Measurements from ENCODE around the gene LORICRIN. TPM values are rescaled to one million over a fixed set of nuclear protein-coding genes. Genes with fewer than 3 reads are reported as not detected.

The LORICRIN gene
- total RNA-seq, 1 donor from 2014 or later: not detected

- Histone ChIP-seq H3K9me3 (replicated peaks) (no peaks in the 10 kb centered on the region), H3K27ac (replicated peaks) (no peak overlapping the region), H3K36me3 (no peaks in the 10 kb centered on the region), H3K4me3 (no peak overlapping the region), H3K27me3 (ENCODE audit: low read depth) (peaks cover 65% of the 10 kb centered on the region), H3K4me1 (no peaks in the 10 kb centered on the region)
- intact Hi-C loops (cut with micrococcal nuclease): no loop called here
- TF ChIP-seq CTCF (IDR thresholded peaks at IDR 0.05; ENCODE audit: borderline replicate concordance): no peak
- no peak for DNase-seq
Observed at GRCh38 chr1:153253076-153253475, 6.4 kb upstream of the LORICRIN start.

- no peaks in the 10 kb centered on the region for H3K36me3 ChIP-seq
- H3K9me3 ChIP-seq (replicated peaks): no peaks in the 10 kb centered on the region
- no peaks in the 10 kb centered on the region for H3K4me1 ChIP-seq
- intact Hi-C loops (cut with micrococcal nuclease): no loop called here
- DNase-seq: no peak
- no peak overlapping the region for H3K27ac ChIP-seq (replicated peaks)
- no peak for TF ChIP-seq CTCF (IDR thresholded peaks at IDR 0.05; ENCODE audit: borderline replicate concordance)
- peaks cover 65% of the 10 kb centered on the region for H3K27me3 ChIP-seq (ENCODE audit: low read depth)
- H3K4me3 ChIP-seq: no peak overlapping the region
Observed at GRCh38 chr1:153253693-153254092, 5.8 kb upstream of the LORICRIN start.

- no peak overlapping the region for H3K27ac ChIP-seq (replicated peaks)
- no peaks in the 10 kb centered on the region for H3K36me3 ChIP-seq
- peaks cover 19% of the 10 kb centered on the region for H3K4me1 ChIP-seq
- H3K4me3 ChIP-seq: peak overlapping the region; percentile 66
- peaks cover 90% of the 10 kb centered on the region for H3K27me3 ChIP-seq (ENCODE audit: low read depth)
- no peak for DNase-seq
- intact Hi-C loops (cut with micrococcal nuclease): no loop called here
- TF ChIP-seq CTCF (IDR thresholded peaks at IDR 0.05; ENCODE audit: borderline replicate concordance): no peak
- H3K9me3 ChIP-seq (replicated peaks): no peaks in the 10 kb centered on the region
Observed at GRCh38 chr1:153260585-153261280, 1.2 kb downstream of the LORICRIN start.

- intact Hi-C loops (cut with micrococcal nuclease): no loop called here
- Histone ChIP-seq H3K36me3 (no peaks in the 10 kb centered on the region), H3K4me3 (peak overlapping the region; percentile 66), H3K4me1 (peaks cover 19% of the 10 kb centered on the region), H3K9me3 (replicated peaks) (no peaks in the 10 kb centered on the region), H3K27me3 (ENCODE audit: low read depth) (peaks cover 92% of the 10 kb centered on the region), H3K27ac (replicated peaks) (no peak overlapping the region)
- TF ChIP-seq CTCF (IDR thresholded peaks at IDR 0.05; ENCODE audit: borderline replicate concordance): no peak
- DNase-seq: peak; percentile 29
Observed at GRCh38 chr1:153261281-153262069, 2.0 kb downstream of the LORICRIN start.

- peaks cover 96% of the 10 kb centered on the region for H3K27me3 ChIP-seq (ENCODE audit: low read depth)
- no peaks in the 10 kb centered on the region for H3K9me3 ChIP-seq (replicated peaks)
- H3K4me1 ChIP-seq: peaks cover 19% of the 10 kb centered on the region
- intact Hi-C loops (cut with micrococcal nuclease): no loop called here
- H3K36me3 ChIP-seq: no peaks in the 10 kb centered on the region
- no peak for TF ChIP-seq CTCF (IDR thresholded peaks at IDR 0.05; ENCODE audit: borderline replicate concordance)
- no peak for DNase-seq
- H3K4me3 ChIP-seq: peak overlapping the region; percentile 66
- H3K27ac ChIP-seq (replicated peaks): no peak overlapping the region
Observed at GRCh38 chr1:153262070-153262366, 2.5 kb downstream of the LORICRIN start.

Measured in left ventricle myocardium inferior (tissue), 1 donor.